ENCODE data around the gene SLAMF6. TPM values are rescaled to one million over a fixed set of nuclear protein-coding genes. Genes with fewer than 3 reads are reported as not detected.

The SLAMF6 gene
- total RNA-seq, 1 experiment from 2014 or later: not detected

GRCh38 chr1:160454371-160455152 is 68.5 kb downstream of the SLAMF6 start:
- in situ Hi-C loops (cut with HindIII; ENCODE audit: low pct_unique_long_range_greater_than_20kb, low sequenced_read_pairs): no loop called here
- no peak for DNase-seq (ENCODE audit: low read depth, low spot score)

- no peak for DNase-seq (ENCODE audit: low read depth, low spot score)
- in situ Hi-C loops (cut with HindIII; ENCODE audit: low pct_unique_long_range_greater_than_20kb, low sequenced_read_pairs): no loop called here
Observed at GRCh38 chr1:160453443-160453842, 69.6 kb downstream of the SLAMF6 start.

- in situ Hi-C loops (cut with HindIII; ENCODE audit: low pct_unique_long_range_greater_than_20kb, low sequenced_read_pairs): no loop called here
- no peak for DNase-seq (ENCODE audit: low read depth, low spot score)
Observed at GRCh38 chr1:160451859-160452232, 71.2 kb downstream of the SLAMF6 start.

DNA sequence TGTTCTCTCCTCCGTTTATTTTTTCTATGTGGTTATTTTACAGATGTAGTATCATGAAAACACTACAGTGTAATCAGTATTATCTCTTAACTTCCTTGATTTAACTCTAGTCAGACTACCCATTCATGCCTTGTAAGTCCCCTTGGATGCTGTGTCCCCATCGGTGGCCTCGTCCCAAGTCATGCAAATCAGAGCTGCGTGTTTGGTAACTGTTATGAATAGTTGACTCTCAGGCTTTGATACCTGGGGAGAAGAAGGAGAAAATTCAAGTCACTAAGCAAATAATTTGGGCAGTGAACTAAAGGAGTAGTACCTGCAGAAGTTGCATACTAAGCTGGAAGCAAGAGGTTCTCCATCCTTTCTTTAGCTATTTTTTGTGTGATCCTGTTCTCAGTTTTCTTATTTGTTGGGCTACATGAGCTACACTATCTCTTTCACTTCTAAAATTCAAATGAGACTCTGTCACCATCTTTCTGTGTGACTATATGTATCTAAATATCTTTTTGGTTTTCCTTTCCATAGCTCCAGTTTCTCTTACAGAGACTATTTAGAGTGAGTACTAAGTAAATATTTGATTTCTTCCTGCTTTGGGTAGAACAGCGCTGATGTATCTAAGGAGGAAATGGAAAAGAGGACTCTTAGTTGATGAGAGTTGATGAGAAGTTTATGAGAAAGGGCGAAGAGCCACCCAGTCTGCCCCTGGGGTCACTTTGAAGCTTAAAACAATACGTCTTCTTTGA is 71.8 kb downstream of the SLAMF6 start:
- in situ Hi-C loops (cut with HindIII; ENCODE audit: low pct_unique_long_range_greater_than_20kb, low sequenced_read_pairs): no loop called here
- DNase-seq (ENCODE audit: low read depth, low spot score): no peak

DNA sequence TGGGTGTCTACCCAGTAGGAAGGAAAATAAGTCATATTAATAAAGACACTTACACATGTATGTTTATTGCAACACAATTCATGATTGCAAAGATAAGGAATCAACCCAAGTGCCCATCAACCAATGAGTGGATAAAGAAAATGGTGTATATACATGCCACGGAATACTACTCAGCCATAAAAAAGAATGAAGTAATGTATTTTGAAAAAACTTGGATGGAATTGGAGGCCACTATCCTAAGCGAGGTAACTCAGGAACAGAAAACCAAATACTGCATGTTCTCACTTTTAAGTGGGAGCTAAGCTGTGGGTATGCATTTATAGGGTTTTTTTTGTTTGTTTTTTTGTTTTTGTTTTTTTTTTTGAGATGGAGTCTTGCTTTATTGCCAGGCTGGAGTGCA is 73.6 kb downstream of the SLAMF6 start:
- DNase-seq (ENCODE audit: low read depth, low spot score): no peak
- in situ Hi-C loops (cut with HindIII; ENCODE audit: low pct_unique_long_range_greater_than_20kb, low sequenced_read_pairs): no loop called here

DNA sequence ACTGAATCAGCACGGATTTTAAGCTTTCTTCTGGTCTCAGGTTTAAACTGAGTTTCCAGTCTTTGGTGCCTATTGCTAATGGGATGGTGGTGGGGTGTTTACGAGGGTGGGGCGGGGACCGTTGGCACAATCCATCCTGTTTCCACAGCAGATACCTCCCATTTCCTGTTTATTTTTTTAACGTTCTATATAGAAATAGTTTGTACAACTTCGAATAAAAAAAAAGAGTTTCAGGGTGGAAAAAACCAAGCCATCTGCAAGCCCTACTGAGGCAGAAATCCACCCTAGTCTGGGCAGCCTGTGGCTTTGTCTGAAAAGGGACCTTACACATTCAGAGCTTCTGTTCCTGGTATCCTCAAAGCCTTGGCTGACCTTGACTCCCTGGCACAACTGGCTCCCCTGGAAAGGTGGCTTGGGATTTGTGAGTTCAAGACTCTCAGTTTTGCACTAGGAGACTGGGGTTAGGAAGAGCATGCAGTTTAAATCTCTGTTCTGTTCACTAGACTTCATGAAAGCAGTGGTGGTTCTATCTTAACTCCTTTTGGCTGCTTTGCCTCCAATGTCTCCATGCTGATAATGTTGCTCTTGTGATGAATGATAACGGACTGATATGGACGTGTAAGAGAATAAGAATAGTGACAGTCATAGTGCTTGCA is 76.0 kb downstream of the SLAMF6 start:
- in situ Hi-C loops (cut with HindIII; ENCODE audit: low pct_unique_long_range_greater_than_20kb, low sequenced_read_pairs): no loop called here
- no peak for DNase-seq (ENCODE audit: low read depth, low spot score)

GRCh38 chr1:160439718-160440117 is 83.3 kb downstream of the SLAMF6 start:
- DNase-seq (ENCODE audit: low read depth, low spot score): no peak
- in situ Hi-C loops (cut with HindIII; ENCODE audit: low pct_unique_long_range_greater_than_20kb, low sequenced_read_pairs): no loop called here

GRCh38 chr1:160438935-160439334 is 84.1 kb downstream of the SLAMF6 start:
- in situ Hi-C loops (cut with HindIII; ENCODE audit: low pct_unique_long_range_greater_than_20kb, low sequenced_read_pairs): no loop called here
- DNase-seq (ENCODE audit: low read depth, low spot score): no peak

- peak; percentile 11 for DNase-seq (ENCODE audit: low read depth, low spot score)
- in situ Hi-C loops (cut with HindIII; ENCODE audit: low pct_unique_long_range_greater_than_20kb, low sequenced_read_pairs): no loop called here
Observed at GRCh38 chr1:160438317-160438918, 84.6 kb downstream of the SLAMF6 start.

DNA sequence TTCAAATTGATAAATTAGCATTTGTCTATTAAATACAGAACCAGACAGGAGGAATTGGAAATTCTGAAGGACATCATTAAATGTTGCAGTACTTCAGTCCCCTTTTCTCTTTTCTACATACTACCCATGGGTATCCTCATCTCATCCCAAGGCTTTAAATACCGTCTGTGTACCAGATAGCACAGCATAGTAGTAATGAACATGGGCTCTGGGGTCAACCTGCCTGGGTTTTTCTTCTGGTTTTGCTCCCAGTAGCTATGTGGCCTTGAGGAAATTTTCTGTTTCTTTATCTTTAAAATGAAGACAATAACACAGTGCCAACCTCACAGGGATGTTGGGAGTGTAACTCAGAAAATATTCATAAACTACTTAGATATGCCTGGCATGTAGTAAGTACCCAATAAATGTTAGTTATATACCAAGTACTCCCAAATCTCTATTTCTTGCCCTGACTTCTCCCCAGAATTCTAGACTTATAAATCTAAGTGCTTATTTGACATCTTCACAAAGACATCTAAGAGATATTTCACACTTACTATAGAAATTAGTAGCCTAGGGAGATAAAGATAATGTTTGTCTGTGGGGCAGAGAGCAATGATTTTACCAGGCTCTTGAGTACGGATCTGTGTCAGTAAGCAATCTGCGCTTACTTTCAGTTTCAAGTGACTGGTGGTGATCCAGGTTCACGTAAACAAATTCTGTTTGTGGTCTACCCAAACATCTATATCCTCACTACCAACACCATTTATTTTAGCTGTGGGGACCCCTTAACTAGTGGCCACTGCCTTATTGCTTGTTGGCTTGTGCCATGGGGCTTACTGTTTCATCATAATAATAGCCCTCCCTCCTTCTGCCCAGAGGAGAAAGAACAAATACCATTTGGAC is 85.4 kb downstream of the SLAMF6 start:
- in situ Hi-C loops (cut with HindIII; ENCODE audit: low pct_unique_long_range_greater_than_20kb, low sequenced_read_pairs): no loop called here
- peak; percentile 25 for DNase-seq (ENCODE audit: low read depth, low spot score)

GRCh38 chr1:160436966-160437365 is 86.1 kb downstream of the SLAMF6 start:
- no peak for DNase-seq (ENCODE audit: low read depth, low spot score)
- in situ Hi-C loops (cut with HindIII; ENCODE audit: low pct_unique_long_range_greater_than_20kb, low sequenced_read_pairs): no loop called here

Other genes with a start within 250 kb of the SLAMF6 start
- 46.2 and 47.4 TPM in 2 replicates for gene PEX19, start 238.1 kb downstream of the SLAMF6 start, total RNA-seq (2014; rRNA removed; shearing (Covaris generic))
- 183 and 186 TPM in 2 replicates for gene COPA, start 180.0 kb downstream of the SLAMF6 start, total RNA-seq (2014; rRNA removed; shearing (Covaris generic))
- gene NCSTN, start 179.9 kb downstream of the SLAMF6 start, total RNA-seq (2014; rRNA removed; shearing (Covaris generic)): 85.8 and 87.3 TPM in 2 replicates
- gene NHLH1, start 156.2 kb downstream of the SLAMF6 start, total RNA-seq (2014; rRNA removed; shearing (Covaris generic)): not detected in 2 replicates
- gene VANGL2, start 122.7 kb downstream of the SLAMF6 start, total RNA-seq (2014; rRNA removed; shearing (Covaris generic)): 1.8 and 2.0 TPM in 2 replicates
- gene CD84, start 56.2 kb upstream of the SLAMF6 start, total RNA-seq (2014; rRNA removed; shearing (Covaris generic)): not detected in 2 replicates
- gene SLAMF1, start 123.8 kb upstream of the SLAMF6 start, total RNA-seq (2014; rRNA removed; shearing (Covaris generic)): not detected in 2 replicates
- gene CD48, start 188.6 kb upstream of the SLAMF6 start, total RNA-seq (2014; rRNA removed; shearing (Covaris generic)): not detected in 2 replicates
- 7.9 TPM in 2 replicates for gene SLAMF7, start 216.0 kb upstream of the SLAMF6 start, total RNA-seq (2014; rRNA removed; shearing (Covaris generic))

Measured in SK-MEL-5 (cell line).